ENCODE results near the gene TRMT61A. TPM values are rescaled to one million over a fixed set of nuclear protein-coding genes. Genes with fewer than 3 reads are reported as not detected.
A peak's percentile ranks its signal among the peaks of the same experiment; 100 is the strongest.

The TRMT61A gene
- total and polyA plus RNA-seq, 2 of the 4 experiments (the other 2 are of a cell fraction), result 5.7 to 16.2 TPM

- intact Hi-C loops (cut with micrococcal nuclease), result no loop called here
Measured at GRCh38 chr14:103540821-103541708, 12.1 kb downstream of the TRMT61A start.

More at GRCh38 chr14:103540821-103541708, 12.1 kb downstream of the TRMT61A start:
- no peak for TF ChIP-seq RCOR1 (IDR thresholded peaks at IDR 0.05; ENCODE audit: insufficient replicate concordance, low read length)
- no peak for TF ChIP-seq NFE2L2 (IDR thresholded peaks at IDR 0.05; ENCODE audit: low read depth, low read length)
- no peak for TF ChIP-seq RFX5 (IDR thresholded peaks at IDR 0.05; ENCODE audit: low read depth, low read length)
- TF ChIP-seq CEBPB (IDR thresholded peaks at IDR 0.05; ENCODE audit: low read depth, low read length), result no peak
- TF ChIP-seq MAZ (IDR thresholded peaks at IDR 0.05; ENCODE audit: borderline replicate concordance, low read depth, low read length), result no peak
- no peak for TF ChIP-seq MAFK (IDR thresholded peaks at IDR 0.05; ENCODE audit: low read depth, low read length)
- no peak for TF ChIP-seq ELK1 (IDR thresholded peaks at IDR 0.05; ENCODE audit: borderline replicate concordance, low read depth, low read length)
- no peak for TF ChIP-seq MXI1 (IDR thresholded peaks at IDR 0.05; ENCODE audit: borderline replicate concordance, low read depth, low read length)
- TF ChIP-seq CTCF (conservative IDR thresholded peaks at IDR 0.05; ENCODE audit: low read depth, low read length), result no peak
- TF ChIP-seq RAD21 (IDR thresholded peaks at IDR 0.05; ENCODE audit: low read length), result no peak
- no peak for TF ChIP-seq FOS (IDR thresholded peaks at IDR 0.05; ENCODE audit: low read depth, low read length)
- no peak for TF ChIP-seq CHD1 (IDR thresholded peaks at IDR 0.05; ENCODE audit: low read depth, low read length)
- no peak for TF ChIP-seq POLR2A (IDR thresholded peaks at IDR 0.05; ENCODE audit: low read depth, low read length)
- no peak; the same call in 1 of the 2 replicates for ATAC-seq (ENCODE audit: low read depth)
- no TSS peak for BruUV-seq (replicated peaks)
- Histone ChIP-seq H3K36me3 (ENCODE audit: control insufficient read depth, insufficient read depth, low read length) (no peaks in the 10 kb centered on the region), H4K5ac (ENCODE audit: low read depth, low read length) (no peak overlapping the region; the same call in 1 of the 2 replicates), H3K27ac (ENCODE audit: insufficient read depth, low read length) (peak overlapping the region; percentile 69), H4K20me1 (ENCODE audit: insufficient read depth, low read length) (no peaks in the 10 kb centered on the region), H3K18ac (ENCODE audit: low read depth, low read length) (no peak overlapping the region; the same call in 1 of the 2 replicates), H3K4me1 (ENCODE audit: control insufficient read depth, insufficient read depth, low read length) (peaks cover 25% of the 10 kb centered on the region), H3K9me1 (ENCODE audit: insufficient read depth, low read length) (no peaks in the 10 kb centered on the region), H4K91ac (ENCODE audit: insufficient read depth, low read depth, low read length) (peak overlapping the region; percentile 90), H2BK5ac (ENCODE audit: low read depth, low read length, poor library complexity, severe bottlenecking) (peak overlapping the region; percentile 95), H3K56ac (ENCODE audit: extremely low read depth, insufficient read depth, low read length) (0 out of 2 replicates have a peak overlapping the region, but pooled peaks have one; percentile 47), H2BK20ac (ENCODE audit: low read depth, low read length) (no peak overlapping the region; the same call in 1 of the 2 replicates), H2BK120ac (ENCODE audit: low read depth, low read length) (peak overlapping the region; percentile 81), H2AK5ac (ENCODE audit: low read depth, low read length) (peak overlapping the region; percentile 82), H3K4me3 (ENCODE audit: insufficient read depth, low read depth, low read length) (no peak overlapping the region), H3K9me3 (ENCODE audit: control insufficient read depth, insufficient read depth, low read length) (no peaks in the 10 kb centered on the region), H2BK15ac (ENCODE audit: low read depth, low read length) (peak overlapping the region; percentile 63; the same call in 1 of the 3 replicates), H3K23ac (ENCODE audit: low read depth, low read length) (0 out of 2 replicates have a peak overlapping the region, but pooled peaks have one; percentile 25), H3K14ac (replicated peaks; ENCODE audit: low read depth, low read length) (peak overlapping the region; percentile 38; the same call in 1 of the 2 replicates), H3K4ac (ENCODE audit: low read depth, low read length) (peak overlapping the region; percentile 77), H3K4me2 (ENCODE audit: low read depth, low read length) (peak overlapping the region; percentile 3; the same call in 1 of the 2 replicates), H3K27me3 (ENCODE audit: control insufficient read depth, insufficient read depth, low read length) (no peaks in the 10 kb centered on the region), H2AK9ac (replicated peaks; ENCODE audit: low read depth, low read length, poor library complexity) (peak overlapping the region; percentile 96), H2AFZ (replicated peaks; ENCODE audit: low read length, poor library complexity) (peak overlapping the region; percentile 89), H3K79me1 (ENCODE audit: low read depth in 1 of 2, low read length in 2 of 2) (no peaks in the 10 kb centered on the region; a peak in 1 of 4 replicates), H4K8ac (ENCODE audit: low read depth in 2 of 2, low read length in 2 of 2) (peak overlapping the region; percentile 44 to 76; a peak in 3 of 4 replicates), H3K9ac (ENCODE audit: low read depth, low read length) (peak overlapping the region; percentile 57; the same call in 1 of the 2 replicates)
- ChIA-PET POLR2A (ENCODE audit: unreplicated experiment) (no interaction called here), CTCF (interaction anchor here (1.2 to 1.5 kb wide), 4 partner anchors 11 to 23 kb away, joined by 3 to 7 read pairs (median 4); no protein-coding TSS in a partner anchor)
- WGBS, 2 experiments (ENCODE audit: extremely low coverage in 2 of 2, insufficient read length in 1 of 2), result 82% methylated on average over 6 of the region's 17 CpGs; no CpG with 5 or more reads in 1 of the 2 experiments
- in situ Hi-C loops (cut with MboI; ENCODE audit: low sequenced_read_pairs) (no loop called here), dilution Hi-C loops (cut with HindIII; ENCODE audit: low sequenced_read_pairs, unreplicated experiment) (no loop called here)
- no peak for DNase-seq
